ENCODE measurements around the gene MAML2.
A peak's percentile ranks its signal among the peaks of the same experiment; 100 is the strongest.

MAML2 gene

GRCh38 chr11:96316869-96317268, 26.1 kb downstream of the MAML2 start:
- DNase-seq: no peak

- no peak for DNase-seq
Measured at GRCh38 chr11:96315476-96315875, 27.5 kb downstream of the MAML2 start.

GRCh38 chr11:96314326-96315020, 28.5 kb downstream of the MAML2 start:
- DNase-seq: no peak

- DNase-seq: no peak
Measured at GRCh38 chr11:96313163-96313562, 29.8 kb downstream of the MAML2 start.

GRCh38 chr11:96311120-96311568, 31.9 kb downstream of the MAML2 start:
- DNase-seq: no peak

- DNase-seq: no peak
Measured at GRCh38 chr11:96310236-96310635, 32.8 kb downstream of the MAML2 start.

- no peak for DNase-seq
Measured at GRCh38 chr11:96309643-96310017, 33.4 kb downstream of the MAML2 start.

GRCh38 chr11:96309016-96309642, 33.9 kb downstream of the MAML2 start:
- DNase-seq: no peak

- DNase-seq: peak; percentile 50
Measured at GRCh38 chr11:96307776-96308140, 35.2 kb downstream of the MAML2 start.

- DNase-seq: peak; percentile 91
Measured at GRCh38 chr11:96306933-96307775, 35.8 kb downstream of the MAML2 start.

- no peak for DNase-seq
Measured at GRCh38 chr11:96306600-96306932, 36.4 kb downstream of the MAML2 start.

- no peak for DNase-seq
Measured at GRCh38 chr11:96306071-96306470, 36.9 kb downstream of the MAML2 start.

- DNase-seq: no peak
Measured at GRCh38 chr11:96303980-96304379, 39.0 kb downstream of the MAML2 start.

- no peak for DNase-seq
Measured at GRCh38 chr11:96303064-96303463, 39.9 kb downstream of the MAML2 start.

GRCh38 chr11:96301818-96302217, 41.2 kb downstream of the MAML2 start:
- no peak for DNase-seq

GRCh38 chr11:96299155-96299888, 43.7 kb downstream of the MAML2 start:
- no peak for DNase-seq

- no peak for DNase-seq
Measured at GRCh38 chr11:96295369-96295768, 47.6 kb downstream of the MAML2 start.

GRCh38 chr11:96294289-96294688, 48.7 kb downstream of the MAML2 start:
- no peak for DNase-seq

GRCh38 chr11:96293598-96294021, 49.4 kb downstream of the MAML2 start:
- no peak for DNase-seq

GRCh38 chr11:96293109-96293508, 49.9 kb downstream of the MAML2 start:
- DNase-seq: no peak

GRCh38 chr11:96292291-96293010, 50.5 kb downstream of the MAML2 start:
- DNase-seq: no peak

GRCh38 chr11:96290631-96291030, 52.4 kb downstream of the MAML2 start:
- DNase-seq: no peak

GRCh38 chr11:96290031-96290430, 53.0 kb downstream of the MAML2 start:
- no peak for DNase-seq

Data from femur (tissue), 1 donor.